Measurements from ENCODE around the gene PCSK6. TPM values are rescaled to one million over a fixed set of nuclear protein-coding genes. Genes with fewer than 3 reads are reported as not detected.

Gene PCSK6
- total RNA-seq, 2 experiments from 2014 or later, result 2.7 to 3.0 TPM

DNA sequence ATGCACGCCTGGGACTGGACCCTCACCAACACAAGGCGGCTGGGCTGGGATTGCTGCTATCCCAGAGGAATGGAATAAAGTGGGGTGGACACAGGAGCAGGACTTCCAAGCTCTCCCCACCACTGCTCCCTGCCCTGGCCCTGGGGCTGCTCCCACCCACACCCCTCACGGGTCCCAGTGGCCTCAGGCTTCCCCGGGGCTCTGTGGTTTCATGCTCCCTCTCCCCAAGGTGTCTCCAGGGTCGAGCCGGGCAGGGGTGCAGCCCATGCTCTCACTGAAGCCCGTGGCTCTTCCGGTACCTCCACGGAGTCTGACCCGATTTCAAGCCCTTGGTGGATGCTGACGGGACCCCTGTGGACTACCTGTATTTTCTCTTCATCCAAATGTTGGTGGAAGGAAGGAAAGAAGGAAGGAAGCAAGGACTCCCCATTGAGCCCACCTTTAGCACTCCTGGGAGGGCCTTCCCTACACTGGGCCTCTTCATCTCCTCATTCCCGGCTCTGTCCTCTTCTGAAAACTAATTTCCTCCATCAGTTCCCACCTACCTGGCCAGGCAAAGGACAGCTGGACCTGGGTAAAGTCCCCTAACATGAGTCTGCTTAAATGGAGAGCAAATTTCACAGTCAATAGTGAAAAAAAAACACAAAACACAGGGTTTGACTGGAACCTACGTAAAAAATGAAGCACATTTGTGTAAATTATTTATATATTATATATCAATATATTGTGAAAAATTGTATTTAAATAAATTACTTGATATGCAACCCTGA lies 44.0 kb upstream of the PCSK6 start:
- TF ChIP-seq, protein P1, sequence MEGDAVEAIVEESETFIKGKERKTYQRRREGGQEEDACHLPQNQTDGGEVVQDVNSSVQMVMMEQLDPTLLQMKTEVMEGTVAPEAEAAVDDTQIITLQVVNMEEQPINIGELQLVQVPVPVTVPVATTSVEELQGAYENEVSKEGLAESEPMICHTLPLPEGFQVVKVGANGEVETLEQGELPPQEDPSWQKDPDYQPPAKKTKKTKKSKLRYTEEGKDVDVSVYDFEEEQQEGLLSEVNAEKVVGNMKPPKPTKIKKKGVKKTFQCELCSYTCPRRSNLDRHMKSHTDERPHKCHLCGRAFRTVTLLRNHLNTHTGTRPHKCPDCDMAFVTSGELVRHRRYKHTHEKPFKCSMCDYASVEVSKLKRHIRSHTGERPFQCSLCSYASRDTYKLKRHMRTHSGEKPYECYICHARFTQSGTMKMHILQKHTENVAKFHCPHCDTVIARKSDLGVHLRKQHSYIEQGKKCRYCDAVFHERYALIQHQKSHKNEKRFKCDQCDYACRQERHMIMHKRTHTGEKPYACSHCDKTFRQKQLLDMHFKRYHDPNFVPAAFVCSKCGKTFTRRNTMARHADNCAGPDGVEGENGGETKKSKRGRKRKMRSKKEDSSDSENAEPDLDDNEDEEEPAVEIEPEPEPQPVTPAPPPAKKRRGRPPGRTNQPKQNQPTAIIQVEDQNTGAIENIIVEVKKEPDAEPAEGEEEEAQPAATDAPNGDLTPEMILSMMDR (IDR thresholded peaks at IDR 0.05), result no peak
- Mint-ChIP-seq H3K36me3 (ENCODE audit: low read depth) (no peaks in the 10 kb centered on the region), H3K27me3 (no peaks in the 10 kb centered on the region), H3K27ac (no peak overlapping the region), H3K9me3 (no peaks in the 10 kb centered on the region), H3K4me1 (ENCODE audit: low read depth) (no peaks in the 10 kb centered on the region), H3K4me3 (no peak overlapping the region)
- intact Hi-C loops (cut with micrococcal nuclease), result no loop called here
- CTCF ChIA-PET, result no interaction called here
- POLR2A ChIA-PET, result no interaction called here
- no peak for DNase-seq
- no peak for ATAC-seq

DNA sequence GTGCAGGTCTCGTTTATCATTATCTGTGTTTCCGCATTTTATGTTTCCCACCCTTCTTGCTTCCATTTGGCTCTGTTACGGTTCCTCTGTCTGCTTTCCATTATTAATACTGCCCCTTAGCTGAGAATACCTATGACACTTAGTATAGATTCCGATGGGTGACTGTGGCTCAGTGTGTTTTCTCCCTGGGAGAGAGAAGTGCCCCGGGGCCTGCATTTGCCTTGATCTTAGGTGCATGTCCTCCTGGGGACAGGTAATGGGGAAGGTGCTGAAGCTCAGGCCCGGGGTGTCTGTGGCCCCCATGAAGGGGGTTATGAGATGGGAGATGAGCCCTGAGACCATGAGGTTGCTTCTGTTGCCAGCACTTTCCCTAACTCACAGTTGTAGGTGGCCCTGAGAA lies 43.4 kb upstream of the PCSK6 start:
- Mint-ChIP-seq H3K9me3 (no peaks in the 10 kb centered on the region), H3K4me1 (ENCODE audit: low read depth) (no peaks in the 10 kb centered on the region), H3K36me3 (ENCODE audit: low read depth) (no peaks in the 10 kb centered on the region), H3K27me3 (no peaks in the 10 kb centered on the region), H3K4me3 (no peak overlapping the region), H3K27ac (no peak overlapping the region)
- no peak for DNase-seq
- TF ChIP-seq, protein P1 (IDR thresholded peaks at IDR 0.05), result no peak
- no peak for ATAC-seq
- intact Hi-C loops (cut with micrococcal nuclease), result no loop called here
- POLR2A ChIA-PET, result no interaction called here
- CTCF ChIA-PET, result no interaction called here

DNA sequence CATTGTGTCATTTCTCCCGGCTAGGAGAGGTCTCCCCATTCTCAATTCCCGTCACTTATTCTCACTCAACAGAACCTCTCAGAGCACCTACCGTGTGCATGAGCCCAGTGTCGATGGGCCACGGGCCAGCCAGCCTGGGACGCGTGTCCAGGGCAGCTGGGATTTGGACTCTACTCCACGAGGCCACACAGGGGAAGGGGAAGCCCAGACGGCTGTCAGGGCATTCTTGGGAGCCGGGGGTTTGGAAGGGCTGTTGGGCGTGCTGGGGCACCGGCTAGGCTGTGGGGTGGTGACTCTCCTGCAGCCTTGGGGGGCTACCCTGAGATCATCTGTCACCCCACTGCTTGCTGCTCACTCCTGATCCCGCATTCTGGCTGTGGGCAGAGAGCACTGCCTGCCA lies 41.7 kb upstream of the PCSK6 start:
- Mint-ChIP-seq H3K4me3 (no peak overlapping the region), H3K9me3 (no peaks in the 10 kb centered on the region), H3K36me3 (ENCODE audit: low read depth) (no peaks in the 10 kb centered on the region), H3K27ac (no peak overlapping the region), H3K27me3 (no peaks in the 10 kb centered on the region), H3K4me1 (ENCODE audit: low read depth) (no peaks in the 10 kb centered on the region)
- ChIA-PET CTCF (no interaction called here), POLR2A (no interaction called here)
- intact Hi-C loops (cut with micrococcal nuclease), result no loop called here
- TF ChIP-seq, protein P1 (IDR thresholded peaks at IDR 0.05), result no peak
- DNase-seq, result no peak
- no peak for ATAC-seq

DNA sequence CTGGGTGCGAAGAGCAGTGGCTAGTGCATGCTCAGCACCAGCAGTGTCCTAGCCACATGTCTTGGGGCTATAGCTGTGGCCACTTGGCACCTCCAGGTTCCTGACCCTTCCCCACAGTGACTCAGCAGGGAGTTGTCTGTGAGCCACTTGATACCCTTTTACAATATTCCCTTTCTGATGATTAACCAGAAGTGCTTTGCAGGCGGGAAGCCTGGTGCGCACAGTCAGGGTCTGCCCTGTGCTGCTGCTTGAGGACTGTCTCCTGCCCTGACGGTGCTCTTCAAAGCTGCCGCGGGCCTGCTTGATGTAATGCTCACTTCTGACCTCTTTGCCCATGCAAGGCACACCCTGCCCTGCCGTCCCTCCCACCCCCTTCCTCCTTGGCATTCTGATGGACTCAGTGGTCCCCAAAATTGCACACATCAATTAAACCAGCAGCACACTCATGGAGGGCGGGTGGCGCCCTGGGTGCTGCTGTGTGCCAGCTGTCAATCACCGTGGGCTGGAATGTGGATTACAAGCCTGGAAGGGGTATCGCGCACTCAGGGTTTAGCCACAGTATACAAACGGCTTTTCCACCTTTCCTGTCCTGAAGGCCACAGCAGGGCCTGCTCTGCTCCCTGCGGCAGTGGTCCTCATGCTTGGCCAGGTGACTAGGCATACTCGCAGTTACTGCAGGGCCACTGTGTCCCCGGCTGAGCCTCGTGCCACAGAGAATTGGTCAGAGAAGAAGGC lies 40.9 kb upstream of the PCSK6 start:
- Mint-ChIP-seq H3K27ac (no peak overlapping the region), H3K4me1 (ENCODE audit: low read depth) (no peaks in the 10 kb centered on the region), H3K9me3 (no peaks in the 10 kb centered on the region), H3K27me3 (no peaks in the 10 kb centered on the region), H3K4me3 (no peak overlapping the region), H3K36me3 (ENCODE audit: low read depth) (no peaks in the 10 kb centered on the region)
- CTCF ChIA-PET, result no interaction called here
- ATAC-seq (no peak), DNase-seq (no peak)
- POLR2A ChIA-PET, result no interaction called here
- intact Hi-C loops (cut with micrococcal nuclease), result no loop called here
- TF ChIP-seq, protein P1 (IDR thresholded peaks at IDR 0.05), result no peak

DNA sequence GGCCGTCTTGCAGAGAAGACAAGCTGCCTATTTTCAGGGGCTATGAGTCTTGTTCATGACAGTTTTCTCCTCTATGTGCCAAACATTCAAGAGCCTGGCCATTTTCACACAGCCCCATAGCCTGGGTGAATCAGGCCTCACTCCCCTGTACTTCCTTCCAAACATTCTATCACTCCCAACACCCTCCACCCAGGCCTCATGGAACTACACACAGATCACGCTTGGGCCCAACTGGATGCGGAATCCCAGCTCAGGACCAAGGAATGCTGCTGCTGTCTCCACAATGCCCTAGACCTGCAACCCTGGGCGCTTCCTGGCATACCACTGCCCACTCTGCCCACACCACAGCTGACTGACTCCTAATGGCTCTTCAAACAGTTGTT lies 39.4 kb upstream of the PCSK6 start:
- no peak overlapping the region for H3K4me3 Mint-ChIP-seq
- no peak for ATAC-seq
- CTCF ChIA-PET, result interaction anchor here (1.3 kb wide), 1 partner anchor 27 kb away, joined by 3 read pairs; no protein-coding TSS in a partner anchor

More for the DNA sequence above, 39.4 kb upstream of the PCSK6 start:
- Mint-ChIP-seq H3K27me3 (no peaks in the 10 kb centered on the region), H3K9me3 (no peaks in the 10 kb centered on the region), H3K4me1 (ENCODE audit: low read depth) (no peaks in the 10 kb centered on the region), H3K36me3 (ENCODE audit: low read depth) (no peaks in the 10 kb centered on the region), H3K27ac (no peak overlapping the region)
- TF ChIP-seq, protein P1 (IDR thresholded peaks at IDR 0.05), result no peak
- POLR2A ChIA-PET, result no interaction called here
- intact Hi-C loops (cut with micrococcal nuclease), result no loop called here
- no peak for DNase-seq
